Bronchial epithelial cell (primary cell): Measurements from ENCODE around the gene GNLY. TPM values are rescaled to one million over a fixed set of nuclear protein-coding genes. Genes with fewer than 3 reads are reported as not detected.
A peak's percentile ranks its signal among the peaks of the same experiment; 100 is the strongest.
"Not testable (repeated sequence)": the region's sequence is repeated elsewhere in the genome, so short reads cannot be mapped to it uniquely, and the experiment has no call there.

Experiments used
- DNase-seq: peaks from one replicate; pipeline ENCODE4 v3.0.0-alpha.2; 2010; ENCODE audit warnings: low read depth
- FAIRE-seq: peaks from 2 replicates; lab custom pipeline; 2011; peaks lifted over from hg19 to GRCh38; lab: Jason Lieb, UNC
- H3K27me3 ChIP-seq: 2 replicates; pipeline ENCODE4 v1.5.1; 2011; ENCODE audit warnings: low read length; ENCODE audit not compliant: control insufficient read depth, insufficient read depth
- H3K36me3 ChIP-seq: 2 replicates; pipeline ENCODE4 v1.5.1; 2011; ENCODE audit warnings: low read length; ENCODE audit not compliant: control insufficient read depth, insufficient read depth
- H3K4me3 ChIP-seq: 2 replicates; pipeline ENCODE4 v1.5.1; 2011; ENCODE audit warnings: mild to moderate bottlenecking, low read depth, low read length, control low read depth
- total RNA-seq: library from RNA; depleted of rRNA; stranded (reverse); fragments of >200 nt; gene quantifications from 2 replicates; pipeline ENCODE4 v1.2.1, GENCODE V29; 2014
- TF ChIP-seq, protein P1 (sequence below): IDR thresholded peaks from 2 replicates; pipeline ENCODE4 v1.5.1; 2011; ENCODE audit warnings: mild to moderate bottlenecking, moderate library complexity, low read length, control low read depth, inconsistent platforms; ENCODE audit not compliant: insufficient read depth, severe bottlenecking

The GNLY gene
- total RNA-seq, 1 donor from 2014 or later = not detected

- Histone ChIP-seq H3K27me3 (no peaks in the 10 kb centered on the region), H3K36me3 (no peaks in the 10 kb centered on the region), H3K4me3 (no peak overlapping the region)
- no peak for FAIRE-seq
- TF ChIP-seq, protein P1, sequence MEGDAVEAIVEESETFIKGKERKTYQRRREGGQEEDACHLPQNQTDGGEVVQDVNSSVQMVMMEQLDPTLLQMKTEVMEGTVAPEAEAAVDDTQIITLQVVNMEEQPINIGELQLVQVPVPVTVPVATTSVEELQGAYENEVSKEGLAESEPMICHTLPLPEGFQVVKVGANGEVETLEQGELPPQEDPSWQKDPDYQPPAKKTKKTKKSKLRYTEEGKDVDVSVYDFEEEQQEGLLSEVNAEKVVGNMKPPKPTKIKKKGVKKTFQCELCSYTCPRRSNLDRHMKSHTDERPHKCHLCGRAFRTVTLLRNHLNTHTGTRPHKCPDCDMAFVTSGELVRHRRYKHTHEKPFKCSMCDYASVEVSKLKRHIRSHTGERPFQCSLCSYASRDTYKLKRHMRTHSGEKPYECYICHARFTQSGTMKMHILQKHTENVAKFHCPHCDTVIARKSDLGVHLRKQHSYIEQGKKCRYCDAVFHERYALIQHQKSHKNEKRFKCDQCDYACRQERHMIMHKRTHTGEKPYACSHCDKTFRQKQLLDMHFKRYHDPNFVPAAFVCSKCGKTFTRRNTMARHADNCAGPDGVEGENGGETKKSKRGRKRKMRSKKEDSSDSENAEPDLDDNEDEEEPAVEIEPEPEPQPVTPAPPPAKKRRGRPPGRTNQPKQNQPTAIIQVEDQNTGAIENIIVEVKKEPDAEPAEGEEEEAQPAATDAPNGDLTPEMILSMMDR = no peak
- peak; percentile 93 for DNase-seq
These were observed 18.9 kb downstream of the GNLY start for GRCh38 chr2:85712849-85713612.

- Histone ChIP-seq H3K27me3 (no peaks in the 10 kb centered on the region), H3K36me3 (no peaks in the 10 kb centered on the region), H3K4me3 (no peak overlapping the region)
- no peak for FAIRE-seq
- TF ChIP-seq, protein P1 = no peak
- no peak for DNase-seq
These were observed 19.7 kb downstream of the GNLY start for GRCh38 chr2:85713836-85714235.

DNA sequence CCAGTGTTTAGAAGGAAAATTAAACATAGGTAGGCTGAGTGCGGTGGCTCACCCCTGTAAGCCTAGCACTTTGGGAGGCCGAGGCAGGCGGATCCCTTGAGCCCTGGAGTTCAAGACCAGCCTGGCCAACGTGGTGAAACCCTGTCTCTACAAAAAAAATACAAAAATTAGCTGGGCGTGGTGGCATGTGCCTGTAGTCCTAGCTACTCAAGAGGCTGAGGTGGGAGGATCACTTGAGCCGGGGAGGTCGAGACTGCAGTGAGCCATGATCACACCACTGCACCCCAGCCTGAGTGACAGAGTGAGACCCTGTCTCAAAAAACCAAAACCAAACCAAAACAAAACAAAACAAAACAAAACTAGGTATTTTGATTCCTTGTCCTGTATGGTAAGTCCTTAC, 20.3 kb downstream of the GNLY start:
- H3K27me3 ChIP-seq, H3K36me3 ChIP-seq, FAIRE-seq, DNase-seq, H3K4me3 ChIP-seq: not testable (repeated sequence)

- H3K27me3 ChIP-seq = peaks cover 2% of the 10 kb centered on the region
- H3K4me3 ChIP-seq = no peak overlapping the region
- TF ChIP-seq, protein P1 = no peak
- DNase-seq = no peak
- no peaks in the 10 kb centered on the region for H3K36me3 ChIP-seq
- FAIRE-seq = no peak
These were observed 20.7 kb downstream of the GNLY start for GRCh38 chr2:85714841-85715240.

DNA sequence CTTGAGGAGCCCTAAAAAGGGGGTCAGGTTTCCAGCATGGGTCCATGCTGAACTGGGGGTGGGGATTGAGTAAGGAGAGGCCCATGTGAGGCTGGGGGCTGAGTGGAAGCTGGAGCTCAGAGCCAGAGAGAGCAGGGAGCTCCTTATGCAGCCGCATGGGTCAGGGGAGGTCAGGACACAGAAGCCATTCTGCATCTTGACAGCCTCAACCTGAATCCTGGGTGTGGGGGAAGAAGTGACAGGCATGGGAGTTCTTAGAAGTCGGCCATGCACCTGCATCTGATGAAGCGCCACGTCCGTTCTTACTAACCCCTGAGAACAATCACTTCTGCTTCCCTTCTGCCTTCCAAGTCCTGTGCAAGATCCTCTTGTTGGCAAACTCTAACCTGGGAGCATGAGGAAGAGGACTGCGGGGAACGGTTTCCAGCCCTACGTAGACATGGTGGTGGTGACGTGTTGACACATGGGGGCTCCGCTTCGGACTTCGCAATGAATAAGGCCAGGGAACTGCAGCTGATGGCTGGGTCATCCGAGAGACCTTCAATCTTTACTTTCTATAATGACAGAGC, 22.3 kb downstream of the GNLY start:
- no peak for DNase-seq
- no peak for FAIRE-seq

More for the DNA sequence above, 22.3 kb downstream of the GNLY start:
- TF ChIP-seq, protein P1 = no peak
- Histone ChIP-seq H3K36me3 (no peaks in the 10 kb centered on the region), H3K4me3 (no peak overlapping the region), H3K27me3 (peaks cover 2% of the 10 kb centered on the region)
